Ramos (cell line): Measurements from ENCODE around the gene HBA2.
"Not testable (repeated sequence)": the region's sequence is repeated elsewhere in the genome, so short reads cannot be mapped to it uniquely, and the experiment has no call there.

Experiments used
- in situ Hi-C: fragments of 300-500 bp; cut with MboI; formaldehyde crosslinking; loops from one replicate; pipeline ENCODE4 v1.14.3; 2022; ENCODE audit warnings: low sequenced_read_pairs; ENCODE audit not compliant: unreplicated experiment

Gene HBA2

GRCh38 chr16:172374-172941 is at the start of gene HBA2:
Gene HBA2 (plus strand): TSS chr16:172876. CDS start chr16:172913, 37 bp downstream.
- in situ Hi-C loops: not testable (repeated sequence)

GRCh38 chr16:123558-124350 is 48.9 kb upstream of the HBA2 start:
- in situ Hi-C loops: not testable (repeated sequence)

DNA sequence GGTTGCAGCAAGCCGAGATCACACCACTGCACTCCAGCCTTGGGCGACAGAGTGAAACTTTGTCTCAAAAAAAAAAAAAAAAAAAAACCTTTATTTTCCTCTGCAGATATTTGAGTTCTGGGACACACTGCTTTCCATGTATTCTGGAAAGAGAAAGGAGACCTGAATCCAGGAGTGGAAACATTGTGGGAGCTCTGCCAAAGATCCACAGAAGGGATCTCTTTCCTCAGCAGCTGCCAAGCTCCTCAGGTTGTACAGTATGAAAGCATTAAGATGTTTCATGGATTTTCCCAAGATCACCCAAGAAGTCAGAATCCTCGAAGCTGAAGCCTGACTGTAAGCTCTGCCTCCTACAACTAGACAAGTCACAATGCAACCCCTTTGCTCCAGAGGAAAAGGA is 47.7 kb upstream of the HBA2 start:
- in situ Hi-C loops: no loop called here

DNA sequence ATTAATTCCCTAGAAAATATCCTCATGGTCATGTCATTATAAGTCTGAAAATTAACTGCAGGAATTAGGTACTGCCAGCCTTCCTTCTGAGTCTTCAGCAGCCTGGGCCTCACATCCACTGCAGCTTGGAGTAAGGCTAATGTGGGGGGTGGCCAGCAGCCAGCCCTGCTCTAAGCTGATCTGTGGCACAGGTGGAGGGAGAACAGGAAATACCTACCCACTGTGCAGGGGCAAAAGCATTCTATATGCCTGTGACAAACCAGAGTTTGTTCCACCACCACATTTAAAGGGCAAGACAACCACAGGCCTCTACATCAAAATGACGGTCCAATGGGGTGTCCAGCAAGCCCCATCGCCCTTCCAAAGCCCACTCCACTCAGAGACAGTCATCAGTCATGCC is 43.6 kb upstream of the HBA2 start:
- in situ Hi-C loops: no loop called here

- in situ Hi-C loops: no loop called here
These were observed 42.0 kb upstream of the HBA2 start for GRCh38 chr16:130533-131173.

DNA sequence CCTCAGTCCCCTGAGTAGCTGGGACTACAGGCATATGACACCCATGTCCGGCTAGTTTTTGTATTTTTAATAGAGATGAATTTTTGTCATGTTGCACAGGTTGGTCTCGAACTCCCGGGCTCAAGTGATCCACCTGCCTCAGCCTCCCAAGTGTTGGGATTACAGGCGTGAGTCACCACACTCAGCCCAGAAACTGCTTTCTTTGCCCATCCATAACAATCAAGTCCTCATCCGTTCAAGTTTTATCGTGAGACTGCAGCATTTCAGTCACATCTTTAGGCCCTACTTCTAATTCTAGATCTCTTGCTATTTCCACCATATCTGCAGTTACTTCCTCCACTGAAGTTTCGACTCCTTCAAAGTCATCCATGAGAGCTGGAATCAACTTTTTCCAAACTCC is 40.6 kb upstream of the HBA2 start:
- in situ Hi-C loops: no loop called here

- in situ Hi-C loops: no loop called here
These were observed 39.0 kb upstream of the HBA2 start for GRCh38 chr16:133716-134115.

GRCh38 chr16:138049-138417 is 34.6 kb upstream of the HBA2 start:
- in situ Hi-C loops: no loop called here

GRCh38 chr16:140175-140857 is 32.4 kb upstream of the HBA2 start:
- in situ Hi-C loops: no loop called here

DNA sequence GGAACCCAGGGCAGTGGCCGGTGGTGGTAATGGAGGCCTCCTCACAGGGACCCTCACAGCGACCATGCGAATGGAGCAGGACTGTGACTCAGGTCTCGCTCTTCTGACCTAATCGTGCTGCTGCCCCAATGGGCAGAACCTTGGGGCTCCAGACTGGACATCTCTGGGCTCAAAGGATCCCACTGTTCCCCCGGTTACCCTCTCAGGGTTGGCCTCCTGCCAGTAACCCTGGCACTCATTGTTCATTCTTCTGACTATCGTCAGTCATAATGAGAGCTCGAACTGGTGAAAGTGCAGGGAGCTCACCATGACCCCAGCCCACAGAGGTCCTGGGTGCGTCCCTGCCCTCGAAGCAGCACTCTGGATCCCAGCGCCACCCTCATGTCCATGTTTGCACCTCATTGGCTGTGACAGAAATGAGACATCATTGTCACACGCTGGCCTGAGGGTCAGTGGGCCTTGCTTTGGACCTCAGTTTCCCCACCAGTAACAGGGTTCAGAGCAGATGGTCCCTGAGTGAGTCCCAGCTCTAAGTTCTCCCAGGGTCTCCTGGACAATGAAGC is 30.2 kb upstream of the HBA2 start:
- in situ Hi-C loops: no loop called here

- in situ Hi-C loops: no loop called here
These were observed 29.6 kb upstream of the HBA2 start for GRCh38 chr16:143047-143446.

- in situ Hi-C loops: no loop called here
These were observed 29.2 kb upstream of the HBA2 start for GRCh38 chr16:143456-143855.

- in situ Hi-C loops: no loop called here
These were observed 27.9 kb upstream of the HBA2 start for GRCh38 chr16:144797-145252.

DNA sequence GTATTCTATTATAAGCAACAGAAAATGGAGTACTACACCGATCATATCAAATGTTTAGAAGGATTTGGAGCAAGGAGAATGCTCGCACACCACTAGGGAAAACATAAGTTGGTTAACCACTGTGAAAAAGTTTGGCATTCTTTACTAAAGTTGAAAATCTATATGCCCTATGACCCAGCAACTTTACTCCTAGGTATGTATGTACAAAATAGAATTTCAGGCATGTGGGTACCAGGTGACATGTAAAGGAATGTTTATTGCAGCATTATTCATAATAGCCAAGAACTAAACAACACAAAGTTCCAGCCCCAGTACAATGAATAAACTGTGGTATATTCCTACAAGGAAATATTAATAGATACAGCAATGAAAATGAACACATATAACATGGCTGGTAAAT is 26.0 kb upstream of the HBA2 start:
- in situ Hi-C loops: no loop called here

GRCh38 chr16:149024-149660 is 23.5 kb upstream of the HBA2 start:
- in situ Hi-C loops: no loop called here

DNA sequence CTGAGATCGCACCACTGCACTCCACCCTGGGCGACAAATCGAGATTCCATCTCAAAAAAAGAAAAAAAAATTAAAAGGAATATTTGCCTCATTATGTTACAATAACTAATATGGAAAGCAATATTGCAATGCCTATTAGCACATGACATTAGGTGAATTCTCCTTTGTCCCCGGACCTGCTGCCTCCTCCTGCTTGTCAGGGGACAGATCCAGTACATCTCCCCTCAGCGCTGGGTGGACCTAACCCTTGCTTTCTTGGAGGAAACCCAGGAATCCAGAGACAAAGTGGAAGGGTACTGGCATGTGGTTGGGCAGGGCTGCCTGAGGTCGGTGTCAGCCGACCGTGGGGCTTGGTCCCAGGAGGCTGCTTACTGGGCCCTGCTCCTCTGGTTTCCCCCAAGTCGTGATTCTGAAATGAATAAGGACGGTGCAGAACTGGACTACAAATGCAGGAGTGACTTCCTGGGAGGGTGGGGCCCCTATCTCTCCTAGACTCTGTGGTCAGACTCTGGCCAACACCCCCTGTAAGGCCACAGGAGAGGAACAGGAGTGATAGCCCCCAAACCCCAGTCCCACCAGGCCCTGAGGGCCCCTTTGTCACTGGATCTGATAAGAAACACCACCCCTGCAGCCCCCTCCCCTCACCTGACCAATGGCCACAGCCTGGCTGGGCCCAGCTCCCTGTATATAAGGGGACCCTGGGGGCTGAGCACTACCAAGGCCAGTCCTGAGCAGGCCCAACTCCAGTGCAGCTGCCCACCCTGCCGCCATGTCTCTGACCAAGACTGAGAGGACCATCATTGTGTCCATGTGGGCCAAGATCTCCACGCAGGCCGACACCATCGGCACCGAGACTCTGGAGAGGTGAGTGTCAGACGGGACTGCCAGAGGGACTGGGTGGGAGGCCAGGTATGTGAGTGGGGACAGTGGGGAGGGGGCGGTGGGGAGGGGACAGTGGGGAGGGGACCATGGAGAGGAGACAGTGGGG is 20.2 kb upstream of the HBA2 start, which contains the start of gene HBZ:
HBZ (plus strand) TSS at position 504 of the 988 bp plus-strand sequence; CDS start at position 770, 266 bp downstream.
- in situ Hi-C loops: no loop called here

DNA sequence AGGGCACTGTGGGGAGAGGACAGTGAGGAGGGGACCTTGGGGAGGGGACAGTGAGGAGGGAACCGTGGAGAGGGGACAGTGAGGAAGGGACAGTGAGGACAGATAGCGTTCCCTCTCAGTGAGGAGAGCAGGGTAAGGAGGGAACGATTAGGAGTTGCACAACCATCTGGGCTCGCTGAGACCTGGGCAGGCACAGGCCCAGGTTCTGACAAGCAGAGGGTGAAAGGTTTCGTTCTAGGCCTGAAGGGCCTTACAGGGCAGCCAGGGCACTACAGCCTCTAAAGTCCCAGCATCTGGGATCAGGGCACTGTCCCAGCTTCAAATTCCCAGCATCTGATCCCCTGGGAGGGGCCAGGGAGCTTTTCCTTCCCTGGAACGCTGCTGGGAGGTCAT is 19.6 kb upstream of the HBA2 start:
- in situ Hi-C loops: not testable (repeated sequence)

DNA sequence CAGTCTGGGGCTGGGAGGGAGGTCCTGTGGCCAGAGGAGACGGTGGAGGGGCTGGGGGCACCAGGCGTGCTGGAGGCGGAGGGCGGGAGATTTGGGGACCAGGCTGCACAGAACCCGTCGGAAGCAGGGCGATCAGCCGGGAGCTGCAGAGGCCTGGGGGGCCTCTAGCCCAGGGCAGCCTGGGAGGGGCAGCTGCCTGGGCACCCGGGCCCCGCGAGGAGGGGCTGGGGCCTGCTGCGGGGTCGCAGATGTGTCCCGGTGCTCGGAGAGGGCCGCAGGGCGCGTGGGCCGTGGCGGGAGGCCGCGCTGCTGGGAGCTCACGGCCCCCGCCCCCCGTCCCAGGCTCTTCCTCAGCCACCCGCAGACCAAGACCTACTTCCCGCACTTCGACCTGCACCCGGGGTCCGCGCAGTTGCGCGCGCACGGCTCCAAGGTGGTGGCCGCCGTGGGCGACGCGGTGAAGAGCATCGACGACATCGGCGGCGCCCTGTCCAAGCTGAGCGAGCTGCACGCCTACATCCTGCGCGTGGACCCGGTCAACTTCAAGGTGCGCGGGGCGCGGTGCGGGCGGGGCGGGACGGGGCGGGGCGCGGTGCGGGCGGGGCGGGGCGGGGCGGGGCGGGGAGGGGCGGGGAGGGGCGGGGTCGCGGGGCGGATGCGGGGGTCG is 19.0 kb upstream of the HBA2 start:
- in situ Hi-C loops: not testable (repeated sequence)
